HepG2 (cell line): ENCODE data around the gene RXFP3. TPM values are rescaled to one million over a fixed set of nuclear protein-coding genes. Genes with fewer than 3 reads are reported as not detected.

Experiments used
- ATAC-seq: fragments of 200-7000 bp; cut with Tn5 transposase; 3 replicates; pipeline ENCODE4 v1.9.1; 2020; ENCODE audit warnings: mild to moderate bottlenecking, moderate library complexity
- BruUV-seq: library from RNA; stranded (reverse); fragments of 400-500 nt; replicated peaks from 2 replicates; lab custom pipeline; 2021; lab: Mats Ljungman, UMichigan
- CTCF ChIA-PET: fragments of 300-600 bp; formaldehyde crosslinking; extraction: SDS; loops from one replicate; lab custom pipeline; 2021; ENCODE audit warnings: low total read pairs, inconsistent platforms, low intra/inter-chr PET ratio; lab: Yijun Ruan, JAX
- POLR2A ChIA-PET: fragments of 350-600 bp; sonication (Branson Sonifier 250); formaldehyde crosslinking; loops from one replicate; lab custom pipeline; 2020; ENCODE audit warnings: antibody characterized with exemption, inconsistent platforms; lab: Yijun Ruan, JAX
- DNase-seq: peaks from one replicate; pipeline ENCODE4 v3.0.0-alpha.2; 2015; ENCODE audit warnings: low spot score
- FAIRE-seq: peaks from 3 replicates; lab custom pipeline; 2011; peaks lifted over from hg19 to GRCh38; lab: Jason Lieb, UNC
- H2AFZ ChIP-seq: one replicate; pipeline ENCODE4 v1.6.1; 2011; ENCODE audit warnings: low read length, inconsistent platforms
- H3K27ac ChIP-seq: fragments of 300-600 bp; 3 replicates; pipeline ENCODE4 v1.8.0; 2011; ENCODE audit warnings: mixed run types, mild to moderate bottlenecking, mixed read lengths, low read length, inconsistent platforms; ENCODE audit not compliant: insufficient read depth; ENCODE audit errors: extremely low read length
- H3K27me3 ChIP-seq, 2 experiments: fragments of 200-600 bp in 1 of 2; 2 replicates in 1 of 2; 3 replicates in 1 of 2; pipeline versions ENCODE4 v1.6.0 to v1.8.0; 2011; ENCODE audit warnings: low read length in 2 of 2, mild to moderate bottlenecking in 2 of 2, moderate library complexity in 2 of 2, inconsistent platforms in 1 of 2; ENCODE audit not compliant: insufficient read depth in 2 of 2, control insufficient read depth in 1 of 2
- H3K36me3 ChIP-seq, 2 experiments: fragments of 200-600 bp in 1 of 2; replicated peaks in 1 of 2; 2 replicates in 1 of 2; 3 replicates in 1 of 2; pipeline versions ENCODE4 v1.5.1 to v1.8.0; 2011; ENCODE audit warnings: low read length in 2 of 2, inconsistent platforms in 1 of 2; ENCODE audit not compliant: insufficient read depth in 2 of 2, control insufficient read depth in 1 of 2
- H3K4me1 ChIP-seq: 2 replicates; pipeline ENCODE4 v1.5.1; 2012; ENCODE audit warnings: low read length, inconsistent platforms; ENCODE audit not compliant: insufficient read depth
- H3K4me2 ChIP-seq: 2 replicates; pipeline ENCODE4 v1.6.0; 2011; ENCODE audit warnings: low read depth, low read length, inconsistent platforms
- H3K4me3 ChIP-seq, 3 experiments: fragments of 200-600 bp in 1 of 3; sonication (generic), shearing (Covaris generic) in 1 of 3; replicated peaks in 1 of 3; 2 replicates each; pipeline ENCODE4 v1.5.1; 2011 to 2016; ENCODE audit warnings: low read length in 3 of 3, inconsistent platforms in 2 of 3, low read depth in 2 of 3, mild to moderate bottlenecking in 2 of 3, control low read depth in 1 of 3, mixed read lengths in 1 of 3; ENCODE audit not compliant: insufficient read depth in 1 of 3
- H3K79me2 ChIP-seq: one replicate; pipeline ENCODE4 v1.6.1; 2011; ENCODE audit warnings: low read length, inconsistent platforms; ENCODE audit not compliant: insufficient read depth
- H3K9ac ChIP-seq: 2 replicates; pipeline ENCODE4 v1.6.0; 2011; ENCODE audit warnings: mild to moderate bottlenecking, low read depth, low read length, inconsistent platforms; ENCODE audit not compliant: insufficient read depth
- H3K9me3 ChIP-seq: 2 replicates; pipeline ENCODE4 v1.5.1; 2012; ENCODE audit warnings: mild to moderate bottlenecking, low read length
- H4K20me1 ChIP-seq: 2 replicates; pipeline ENCODE4 v1.6.0; 2011; ENCODE audit warnings: inconsistent platforms, mild to moderate bottlenecking, low read length, moderate library complexity; ENCODE audit not compliant: insufficient read depth
- AGO2 ChIP-seq: fragments of 200-400 bp; formaldehyde crosslinking; optimal IDR thresholded peaks from 2 replicates; pipeline ENCODE3; 2017; ENCODE audit warnings: mild to moderate bottlenecking, low read depth, low read length, moderate library complexity
- FOXJ3 ChIP-seq: sonication (generic); formaldehyde crosslinking; IDR thresholded peaks from 2 replicates; pipeline ENCODE4 v1.4.0; 2020; ENCODE audit warnings: missing genetic modification reagents, mild to moderate bottlenecking, borderline replicate concordance
- KMT2A ChIP-seq: sonication (generic); formaldehyde crosslinking; IDR thresholded peaks from 2 replicates; pipeline ENCODE4 v1.4.0; 2020; ENCODE audit warnings: missing genetic modification reagents
- NAIF1 ChIP-seq: sonication (generic); formaldehyde crosslinking; IDR thresholded peaks from 2 replicates; pipeline ENCODE4 v1.5.0; 2020; ENCODE audit warnings: mild to moderate bottlenecking, missing genetic modification reagents, borderline replicate concordance
- TARDBP ChIP-seq: sonication (generic); formaldehyde crosslinking; IDR thresholded peaks from 2 replicates; pipeline ENCODE4 v1.8.0; 2022; ENCODE audit warnings: mild to moderate bottlenecking, missing genetic modification reagents
- TRIM24 ChIP-seq: sonication (generic); formaldehyde crosslinking; IDR thresholded peaks from 2 replicates; pipeline ENCODE4 v1.8.0; 2022; ENCODE audit warnings: mild to moderate bottlenecking, missing genetic modification reagents
- ZNF7 ChIP-seq: IDR thresholded peaks from 2 replicates; pipeline ENCODE4 v1.6.1; 2016; ENCODE audit warnings: missing biosample characterization, missing genetic modification reagents
- WGBS: methylation state at CpG from one replicate; pipeline ENCODE4 v1.1.6; 2017; ENCODE audit warnings: low lambda C conversion rate; 5-methylcytosine and 5-hydroxymethylcytosine counted together
- in situ Hi-C: cut with HindIII; loops from 2 replicates; pipeline ENCODE4 v1.10.0; 2017; ENCODE audit warnings: low pct_unique_long_range_greater_than_20kb; ENCODE audit not compliant: extremely low pct_ligation_motif_present
- intact Hi-C: fragments of 100-400 bp; cut with micrococcal nuclease; formaldehyde crosslinking; loops from one replicate; pipeline ENCODE4 v1.10.0; 2022; ENCODE audit not compliant: unreplicated experiment
- polyA plus RNA-seq, 8 experiments: library from polyadenylated mRNA; depleted of rRNA in 3 of 8; stranded (reverse) in 7 of 8; unstranded in 1 of 8; fragments of >200 nt; fragmentation: Illumina TruSeq in 4 of 8; extraction: Trizol in 4 of 8; gene quantifications; 2 replicates each; pipeline versions ENCODE4 v1.2.1 to v1.2.3, GENCODE V29; 2011 to 2016; ENCODE audit warnings: low read depth in 4 of 8, missing spikeins in 1 of 8, mixed read lengths in 1 of 8; ENCODE audit not compliant: insufficient read depth in 1 of 8
- total RNA-seq, 5 experiments: library from RNA; depleted of rRNA; stranded (reverse); fragments of >200 nt; fragmentation: Illumina TruSeq; extraction: Trizol; gene quantifications; 2 replicates each; pipeline ENCODE4 v1.2.3, GENCODE V29; 2016; ENCODE audit warnings: low read depth in 1 of 5
- TF ChIP-seq, protein P1 (sequence below): fragments of 450-650 bp; IDR thresholded peaks from 2 replicates; pipeline ENCODE4 v1.6.1; 2016

The RXFP3 gene
- total and polyA plus RNA-seq, 2 of the 13 experiments (the other 11 are each of a cell fraction or from before 2014, with no cell fraction given), result not detected

GRCh38 chr5:33984178-33984577 lies 48.0 kb downstream of the RXFP3 start:
- peaks cover 4 to 19% of the 10 kb centered on the region in 2 experiments for H3K36me3 ChIP-seq
- no peak overlapping the region for H3K9ac ChIP-seq
- 92% methylated on average over 4 of the region's 15 CpGs for WGBS
- BruUV-seq, result no TSS peak
- no peaks in the 10 kb centered on the region for H3K27me3 ChIP-seq
- ChIA-PET POLR2A (no interaction called here), CTCF (no interaction called here)
- H3K79me2 ChIP-seq, result no peaks in the 10 kb centered on the region
- H3K9me3 ChIP-seq, result no peaks in the 10 kb centered on the region
- no peaks in the 10 kb centered on the region for H4K20me1 ChIP-seq
- ATAC-seq (peak; percentile 68), FAIRE-seq (no peak), DNase-seq (no peak)
- in situ Hi-C loops, result loop anchor here (25.0 kb wide), 1 partner anchor 478 kb away; no protein-coding TSS in a partner anchor
- no peak overlapping the region for H3K4me2 ChIP-seq
- no peaks in the 10 kb centered on the region for H3K4me1 ChIP-seq
- H3K4me3 ChIP-seq, result no peak overlapping the region
- H2AFZ ChIP-seq, result no peak overlapping the region
- TF ChIP-seq ZNF7 (CRISPR knock-in tag) (no peak), AGO2 (peak; percentile 60), FOXJ3 (CRISPR knock-in tag) (no peak), NAIF1 (no peak), TRIM24 (CRISPR knock-in tag) (no peak)
- TF ChIP-seq, all 625 proteins: peak for 1
- intact Hi-C loops, result no loop called here
- no peak overlapping the region for H3K27ac ChIP-seq

GRCh38 chr5:33984671-33985124 lies 48.5 kb downstream of the RXFP3 start, which contains the start of gene SLC45A2:
TSS of gene SLC45A2 (minus strand) at chr5:33984693. CDS start at chr5:33984583, 110 bp downstream.
- no peak for DNase-seq
- Histone ChIP-seq H3K27me3 (no peaks in the 10 kb centered on the region), H3K9ac (no peak within 1 kb of the TSS), H3K4me2 (no peak within 1 kb of the TSS), H2AFZ (no peak within 1 kb of the TSS), H3K36me3 (peaks cover 4 to 22% of the 10 kb centered on the region in 2 experiments), H4K20me1 (no peaks in the 10 kb centered on the region), H3K4me3 (no peak within 1 kb of the TSS), H3K9me3 (no peaks in the 10 kb centered on the region), H3K79me2 (no peaks in the 10 kb centered on the region), H3K4me1 (no peaks in the 10 kb centered on the region), H3K27ac (no peak within 1 kb of the TSS)
- intact Hi-C loops (no loop called here), in situ Hi-C loops (loop anchor here (25.0 kb wide), 1 partner anchor 478 kb away; no protein-coding TSS in a partner anchor)
- TF ChIP-seq KMT2A (CRISPR knock-in tag) (no peak), TARDBP (CRISPR knock-in tag) (peak; percentile 47; the same call in 1 of the 2 replicates)
- TF ChIP-seq, protein P1, sequence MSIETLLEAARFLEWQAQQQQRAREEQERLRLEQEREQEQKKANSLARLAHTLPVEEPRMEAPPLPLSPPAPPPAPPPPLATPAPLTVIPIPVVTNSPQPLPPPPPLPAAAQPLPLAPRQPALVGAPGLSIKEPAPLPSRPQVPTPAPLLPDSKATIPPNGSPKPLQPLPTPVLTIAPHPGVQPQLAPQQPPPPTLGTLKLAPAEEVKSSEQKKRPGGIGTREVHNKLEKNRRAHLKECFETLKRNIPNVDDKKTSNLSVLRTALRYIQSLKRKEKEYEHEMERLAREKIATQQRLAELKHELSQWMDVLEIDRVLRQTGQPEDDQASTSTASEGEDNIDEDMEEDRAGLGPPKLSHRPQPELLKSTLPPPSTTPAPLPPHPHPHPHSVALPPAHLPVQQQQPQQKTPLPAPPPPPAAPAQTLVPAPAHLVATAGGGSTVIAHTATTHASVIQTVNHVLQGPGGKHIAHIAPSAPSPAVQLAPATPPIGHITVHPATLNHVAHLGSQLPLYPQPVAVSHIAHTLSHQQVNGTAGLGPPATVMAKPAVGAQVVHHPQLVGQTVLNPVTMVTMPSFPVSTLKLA, result peak; percentile 79; the same call in 1 of the 2 replicates
- peak; percentile 45 for ATAC-seq
- POLR2A ChIA-PET, result no interaction called here
- no peak for FAIRE-seq
- CTCF ChIA-PET, result no interaction called here
- WGBS, result 68% methylated on average over 7 of the region's 7 CpGs
- BruUV-seq, result no TSS peak
